DMS53 treated with DMSO at 0.1 percent for 48 hours (cell line): Measurements from ENCODE around the gene PAN2.
A peak's percentile ranks its signal among the peaks of the same experiment; 100 is the strongest.
"Not testable (repeated sequence)": the region's sequence is repeated elsewhere in the genome, so short reads cannot be mapped to it uniquely, and the experiment has no call there.

ENCODE experiments used
- DNase-seq: peaks from one replicate; lab custom pipeline; 2025; ENCODE audit not compliant: unreplicated experiment; lab: John Stamatoyannopoulos, UW

The PAN2 gene

DNA sequence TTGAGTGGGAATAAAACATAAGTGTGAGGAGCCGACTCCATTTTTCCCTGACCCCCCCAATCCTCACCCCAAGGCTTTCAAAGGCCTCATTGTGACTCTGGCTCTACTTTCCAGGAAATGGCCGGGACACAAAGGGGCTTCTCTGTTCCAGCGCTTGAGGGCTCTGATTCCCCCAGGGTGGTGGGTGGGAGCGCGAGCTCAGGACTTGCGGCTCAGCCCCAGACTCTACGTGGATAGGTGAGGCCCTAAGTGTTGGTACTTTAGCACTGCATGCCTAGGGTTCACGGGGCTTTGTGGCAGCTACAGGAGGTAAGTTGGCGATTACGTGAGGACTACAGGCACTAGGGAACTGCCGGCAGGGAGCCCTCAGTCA, 18.6 kb downstream of the PAN2 start:
- DNase-seq = no peak

DNA sequence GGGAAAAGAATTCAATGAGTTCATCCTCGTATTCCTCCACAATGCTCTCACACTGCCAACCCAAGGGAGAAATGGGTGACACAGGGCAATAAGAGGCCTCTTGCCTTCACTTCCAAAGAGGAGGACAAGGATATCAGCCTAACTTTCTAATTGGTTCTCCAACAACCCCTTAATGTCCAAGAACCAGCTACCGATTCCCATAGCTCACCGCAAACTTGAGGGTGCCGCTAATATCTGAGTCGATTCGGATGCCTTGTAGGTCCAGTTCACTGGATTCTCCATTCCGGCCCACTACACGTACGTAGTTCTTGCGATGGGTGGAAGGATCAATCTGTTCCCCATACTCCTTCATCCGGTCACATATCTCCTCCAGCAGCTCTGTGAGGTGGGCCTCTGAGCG, 22.8 kb downstream of the PAN2 start:
- DNase-seq = no peak

DNA sequence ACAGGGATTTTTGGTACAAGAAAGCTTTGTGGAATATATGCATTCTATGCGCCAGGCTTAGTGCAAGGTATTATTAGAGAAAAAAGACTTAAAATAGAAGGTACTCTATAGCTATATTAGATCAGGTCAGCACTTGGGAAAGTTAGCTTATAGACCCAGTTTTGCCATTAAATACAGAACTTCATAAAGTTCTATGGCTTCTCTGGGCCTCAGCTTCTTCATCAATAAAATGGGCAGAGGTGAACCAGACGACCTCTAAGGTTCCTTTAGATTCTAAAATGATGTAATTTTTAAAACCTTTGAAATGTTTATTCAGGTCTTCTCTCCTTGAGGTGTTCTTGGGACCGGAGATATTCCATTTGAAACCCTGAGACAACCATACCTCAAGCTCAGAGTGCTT, 25.1 kb downstream of the PAN2 start:
- no peak for DNase-seq

DNA sequence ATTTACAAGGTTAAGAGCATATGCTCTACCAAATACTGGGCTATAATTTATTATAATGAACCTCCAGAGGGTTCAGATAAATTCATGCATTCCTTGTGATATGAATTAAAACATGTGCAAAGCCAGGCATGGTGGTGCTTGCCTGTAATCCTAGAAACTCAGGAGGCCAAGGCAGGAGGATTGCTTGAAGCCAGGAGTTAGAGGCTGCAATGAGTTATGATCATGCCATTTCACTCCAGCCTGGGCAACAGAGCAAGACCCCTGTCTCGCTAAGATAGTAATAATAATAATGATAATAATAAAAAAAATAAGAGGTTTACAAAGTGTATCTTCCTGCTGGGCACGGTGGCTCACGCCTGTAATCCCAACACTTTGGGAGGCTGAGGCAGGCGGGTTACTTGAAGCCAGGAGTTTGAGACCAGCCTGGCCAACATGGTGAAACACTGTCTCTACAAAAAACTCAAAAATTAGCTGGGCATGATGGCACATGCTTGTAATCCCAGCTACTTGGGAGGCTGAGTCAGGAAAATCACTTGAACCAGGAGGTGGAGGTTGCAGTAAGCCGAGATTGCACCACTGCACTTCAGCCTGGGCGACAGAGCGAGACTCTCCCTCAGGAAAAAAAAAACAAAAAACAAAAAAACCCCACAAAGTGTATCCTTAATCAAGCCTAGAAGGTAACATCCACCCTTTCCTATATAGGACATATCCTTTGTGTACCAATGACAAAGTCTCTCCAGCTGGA, 26.4 kb downstream of the PAN2 start:
- DNase-seq = no peak

DNA sequence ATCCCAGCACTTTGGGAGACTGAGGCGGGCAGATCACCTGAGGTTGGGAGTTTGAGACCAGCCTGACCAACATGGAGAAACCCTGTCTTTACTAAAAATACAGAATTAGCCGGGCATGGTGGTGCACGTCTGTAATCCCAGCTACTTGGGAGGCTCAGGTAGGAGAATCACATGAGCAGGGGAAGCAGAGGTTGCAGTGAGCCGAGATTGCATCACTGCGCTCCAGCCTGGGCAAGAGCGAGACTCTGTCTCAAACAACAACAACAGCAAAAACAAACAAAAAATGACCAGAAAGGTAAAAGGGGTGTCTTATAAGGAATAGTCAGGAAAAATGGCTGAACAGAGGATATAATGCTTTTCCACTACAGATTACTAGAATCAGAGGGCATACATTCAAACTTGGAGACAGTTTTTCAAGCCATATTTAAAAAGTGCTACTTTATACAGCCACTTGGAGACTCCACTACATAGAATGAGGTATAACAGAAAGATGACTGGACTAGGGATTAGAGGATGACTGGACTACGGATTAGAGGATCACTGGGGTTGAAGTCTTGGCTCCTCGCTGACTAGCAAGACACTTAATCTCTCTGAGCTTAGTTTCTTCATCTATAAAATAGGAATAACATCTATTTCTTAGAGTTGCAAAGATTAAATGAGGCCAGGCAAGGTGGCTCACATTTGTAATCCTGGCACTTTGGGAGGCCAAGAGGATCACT, 28.8 kb downstream of the PAN2 start:
- DNase-seq = no peak

DNA sequence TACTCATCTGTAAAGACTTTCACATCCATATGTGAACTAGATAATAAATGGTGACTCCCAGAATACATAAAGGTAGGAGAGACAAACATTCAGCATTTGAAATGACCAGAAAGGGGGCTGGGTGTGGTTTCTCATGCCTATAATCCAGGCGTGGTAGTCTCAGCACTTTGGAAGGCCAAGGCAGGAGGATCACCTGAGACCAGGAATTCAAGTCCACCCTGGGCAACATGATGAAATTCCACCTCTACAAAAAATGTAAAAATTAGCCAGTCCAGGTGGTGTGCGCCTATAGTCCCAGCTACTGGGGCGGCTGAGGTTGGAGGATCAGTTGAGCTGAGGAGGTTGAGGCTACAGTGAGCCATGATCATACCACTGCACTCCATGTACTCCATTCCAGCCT, 29.5 kb downstream of the PAN2 start:
- DNase-seq = no peak

DNA sequence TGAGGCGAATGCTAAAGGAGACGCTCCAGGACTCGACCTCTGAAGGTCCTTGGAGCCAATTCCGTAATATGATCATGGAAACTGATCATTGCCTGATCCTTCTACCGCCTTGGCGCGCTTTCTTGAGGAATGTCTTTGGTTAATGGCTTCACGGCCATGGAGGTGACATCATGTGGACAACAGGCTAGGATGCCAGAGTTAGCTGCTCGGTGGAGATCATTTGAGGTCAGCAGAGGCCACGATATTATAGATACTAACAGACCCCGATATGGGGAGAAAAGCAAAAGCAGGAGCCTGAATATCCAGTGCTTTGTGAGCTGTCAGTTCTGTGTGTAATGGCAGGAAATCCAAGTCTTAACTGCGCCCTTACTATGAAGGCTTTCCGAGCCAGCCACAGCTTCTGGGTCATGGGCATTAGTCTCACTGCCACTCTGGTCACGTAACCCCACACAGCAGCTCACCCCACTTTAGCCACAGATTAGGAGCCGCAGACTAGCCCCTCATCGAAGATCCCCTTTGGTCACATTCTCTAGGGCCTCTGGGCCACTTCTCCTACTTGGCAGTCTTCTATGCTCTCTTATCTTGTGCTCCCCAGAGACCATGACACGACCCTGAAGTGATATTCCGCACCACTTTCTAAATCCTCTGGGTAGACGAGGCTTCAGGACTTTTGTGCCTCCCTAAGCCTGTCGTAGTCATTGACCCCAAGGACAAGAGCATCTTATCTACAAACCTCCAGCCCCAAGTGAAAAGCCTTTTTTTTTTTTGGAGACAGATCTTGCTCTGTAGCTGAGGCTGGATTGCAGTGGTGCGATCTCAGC, 32.9 kb downstream of the PAN2 start:
- peak; percentile 77 for DNase-seq

DNA sequence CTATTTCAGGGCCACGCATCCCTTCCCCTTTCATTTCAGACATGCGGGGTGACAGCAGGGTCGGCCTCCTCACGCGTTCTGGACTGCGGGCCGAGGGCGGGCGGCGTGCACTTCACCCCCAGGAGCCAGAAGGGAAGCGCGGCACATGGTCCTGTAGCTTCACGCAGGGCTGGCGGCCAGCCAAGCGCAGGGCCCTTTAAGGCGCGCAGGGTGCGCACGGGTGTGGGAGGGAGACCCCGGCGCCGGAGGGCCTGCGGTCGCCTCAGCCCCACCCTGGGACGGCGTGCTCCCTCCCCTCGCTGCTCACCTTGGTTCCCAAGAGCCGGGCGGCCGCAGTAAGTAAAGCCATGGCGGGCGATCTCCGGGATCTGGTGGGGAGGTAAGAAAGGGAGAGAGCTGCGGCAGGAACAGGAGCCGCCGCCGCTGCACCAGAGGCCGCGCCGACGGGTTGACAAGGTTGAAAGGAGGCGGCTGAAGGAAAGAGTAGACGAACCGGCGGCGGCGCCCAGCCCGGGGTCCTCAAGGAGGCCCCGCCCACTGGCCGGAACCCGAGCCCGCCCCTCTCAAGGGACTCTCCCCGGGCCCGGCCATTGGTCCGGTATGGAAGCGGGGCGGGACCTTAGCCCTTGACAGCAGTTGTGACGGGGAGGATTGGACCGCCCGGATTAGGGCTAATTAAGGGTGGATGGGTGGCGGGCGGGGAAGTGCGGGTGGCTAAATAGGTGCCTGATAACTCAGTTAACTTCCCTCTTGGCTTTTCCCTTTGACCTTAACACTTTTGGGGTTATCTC, 33.8 kb downstream of the PAN2 start, which contains the start of gene CS:
CS (minus strand) TSS at position 478 of the 791 bp plus-strand sequence; CDS start at position 349, 129 bp downstream.
- DNase-seq = peak; percentile 98

DNA sequence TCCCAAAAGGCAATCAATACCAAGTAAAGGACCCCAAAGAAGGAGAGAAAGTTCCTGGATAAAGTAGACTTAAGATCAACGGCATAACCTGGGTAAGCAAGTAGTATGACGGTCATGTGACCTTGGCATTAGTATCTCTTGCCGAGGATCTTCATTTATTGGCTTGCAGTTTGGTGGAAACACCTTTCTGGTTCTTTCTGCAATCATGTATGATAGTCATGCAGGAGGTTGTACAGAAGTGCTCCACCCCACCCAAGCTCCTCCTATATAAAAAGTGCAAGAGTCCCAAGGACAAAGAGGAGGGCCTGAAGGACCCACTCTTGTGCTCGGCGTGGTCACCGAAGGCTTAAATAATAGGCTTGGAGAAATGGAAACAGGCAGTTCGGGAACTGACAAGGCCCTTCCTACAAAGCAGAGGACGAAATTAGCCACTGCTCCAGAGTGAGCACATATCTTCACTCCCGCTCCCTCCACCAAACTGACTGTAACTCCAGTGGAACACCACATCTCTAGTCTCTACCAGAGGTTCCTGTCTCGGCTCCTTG, 34.4 kb downstream of the PAN2 start:
- DNase-seq = no peak

DNA sequence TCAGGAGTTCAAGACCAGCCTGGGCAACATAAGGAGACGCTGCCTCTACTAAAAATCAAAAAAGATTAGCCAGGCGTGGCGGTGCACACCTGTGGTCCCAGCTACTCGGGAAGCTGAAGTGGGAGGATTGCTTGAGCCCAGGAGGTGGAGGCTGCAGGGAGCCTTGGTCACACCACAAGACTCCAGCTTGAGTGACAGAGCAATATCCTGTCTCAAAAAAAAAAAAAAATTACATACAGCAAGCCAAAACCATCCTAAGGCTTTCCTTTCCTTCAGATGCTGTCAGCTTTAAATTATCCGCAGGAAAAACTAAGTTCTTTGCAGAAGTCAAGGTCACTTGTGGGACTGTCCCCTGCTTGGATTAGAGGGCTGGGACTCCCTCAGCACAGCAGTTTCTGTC, 35.0 kb downstream of the PAN2 start:
- DNase-seq = no peak

DNA sequence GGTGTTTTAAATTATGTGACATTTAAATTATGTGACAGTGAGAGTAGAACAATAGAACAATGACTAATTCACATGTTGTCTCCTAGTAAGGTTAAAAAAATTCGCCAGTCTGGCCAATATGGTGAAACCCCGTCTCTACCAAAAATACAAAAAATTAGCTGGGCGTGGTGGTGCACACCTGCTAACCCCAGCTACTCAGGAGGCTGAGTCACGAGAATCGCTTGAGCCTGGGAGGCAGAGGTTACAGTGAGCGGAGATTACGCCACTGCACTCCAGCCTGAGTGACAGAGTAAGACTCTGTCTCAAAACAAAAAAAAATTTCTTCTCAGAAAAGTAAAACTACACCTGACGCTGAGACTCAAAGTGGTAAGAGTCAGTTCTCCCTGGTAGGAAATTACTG, 36.4 kb downstream of the PAN2 start:
- no peak for DNase-seq

DNA sequence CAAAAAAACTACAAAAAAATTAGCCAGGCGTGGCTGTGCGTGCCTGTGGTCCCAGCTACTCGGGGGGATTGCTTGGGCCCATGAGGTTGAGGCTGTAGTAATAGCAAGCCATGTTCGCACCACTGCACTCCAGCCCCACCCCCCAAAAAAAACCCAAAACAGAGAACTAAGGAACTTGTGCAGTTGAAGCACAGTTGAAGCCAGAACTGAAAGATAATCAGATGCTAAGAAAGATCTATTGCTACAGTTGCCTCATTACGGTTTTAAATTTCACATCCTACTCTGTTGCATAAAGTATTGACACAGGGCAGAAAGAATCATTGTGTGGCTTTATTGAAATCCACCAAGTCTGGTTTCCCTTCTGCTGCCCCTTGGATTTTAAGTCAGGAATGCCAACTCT, 37.5 kb downstream of the PAN2 start:
- no peak for DNase-seq

DNA sequence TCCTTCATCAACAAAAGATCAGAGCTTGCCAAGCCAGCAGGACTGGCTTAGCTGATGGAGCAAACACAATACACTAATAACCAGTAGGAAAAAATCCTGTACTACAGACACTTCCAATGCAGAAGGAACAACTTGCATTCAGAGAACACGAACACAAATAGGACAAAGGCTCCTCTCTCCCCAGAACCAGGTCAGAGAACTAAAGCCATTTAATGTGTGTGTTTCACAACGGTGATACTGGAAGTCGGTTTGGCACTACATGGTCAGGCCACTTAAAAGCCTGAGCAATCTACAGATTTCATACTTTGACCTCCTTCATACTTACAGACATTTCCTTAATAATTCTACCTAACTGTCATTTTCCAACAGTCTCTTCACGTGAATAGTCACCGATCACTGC, 40.0 kb downstream of the PAN2 start:
- DNase-seq = no peak

DNA sequence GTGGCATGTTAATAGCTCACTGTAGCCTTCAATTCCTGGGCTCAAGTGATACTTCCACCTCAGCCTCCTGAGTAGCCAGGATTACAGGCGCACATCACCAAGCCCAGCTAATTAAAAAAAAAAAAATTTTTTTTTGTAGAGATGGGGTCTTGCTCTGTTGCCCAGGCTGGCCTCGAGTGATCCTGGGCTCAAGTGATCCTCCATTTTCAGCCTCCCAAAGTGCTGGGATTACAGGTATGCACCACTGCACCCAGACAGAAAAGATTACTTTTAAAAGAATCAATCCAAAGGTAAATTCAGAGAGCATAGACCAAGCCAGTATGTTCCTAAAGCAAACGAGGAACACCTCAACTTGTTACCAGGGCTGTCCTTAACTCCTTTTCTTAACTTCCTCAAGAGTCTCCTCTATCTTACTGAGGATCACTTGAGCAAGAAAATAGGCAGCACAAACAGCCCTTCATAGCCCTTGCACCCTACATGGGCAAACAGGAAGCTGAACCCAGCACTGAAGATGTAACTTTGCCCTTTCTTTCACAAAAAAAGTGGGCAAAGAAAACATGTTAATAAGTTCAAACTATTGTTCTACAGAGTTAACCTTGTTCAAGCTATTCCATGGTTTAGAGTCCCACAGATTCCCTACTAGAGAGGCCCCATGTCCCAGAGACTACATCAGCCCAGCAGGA, 45.0 kb downstream of the PAN2 start:
- DNase-seq = no peak

DNA sequence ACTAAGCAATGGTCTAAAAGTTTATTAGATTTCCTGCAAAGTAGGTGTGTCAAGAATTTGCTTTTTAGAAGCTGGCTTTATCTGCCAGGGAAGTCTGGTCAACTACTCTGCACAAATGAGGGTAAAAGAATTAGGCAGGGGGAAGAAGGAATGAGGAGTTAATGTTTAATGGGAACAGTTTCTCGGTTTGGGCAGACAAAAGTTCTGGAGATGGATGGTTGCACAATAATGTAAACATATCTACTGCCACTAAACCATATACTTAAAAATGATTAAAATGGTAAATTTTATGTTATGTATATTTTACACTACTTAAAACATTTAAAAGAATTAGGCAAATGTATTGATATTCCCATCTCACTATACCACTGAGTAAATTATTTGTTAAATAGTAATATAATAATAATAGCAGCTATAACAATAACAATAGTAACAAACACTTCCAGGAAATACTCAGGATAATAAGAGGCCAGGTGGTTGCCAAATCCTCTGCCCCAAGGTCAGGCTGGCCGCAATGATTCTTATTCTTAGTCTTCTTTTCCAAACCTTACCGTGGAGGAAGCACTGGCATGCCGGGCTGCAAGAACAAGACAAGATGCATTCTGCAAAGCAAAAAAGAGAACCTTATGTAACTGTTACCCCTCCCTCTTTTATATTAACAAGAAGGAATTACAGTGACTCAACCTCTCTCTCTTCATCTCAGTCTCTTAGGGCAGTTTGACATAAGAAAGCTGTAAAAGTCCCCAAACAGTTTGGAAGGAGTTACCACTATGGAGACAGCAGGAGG, 47.6 kb downstream of the PAN2 start:
- DNase-seq = no peak

DNA sequence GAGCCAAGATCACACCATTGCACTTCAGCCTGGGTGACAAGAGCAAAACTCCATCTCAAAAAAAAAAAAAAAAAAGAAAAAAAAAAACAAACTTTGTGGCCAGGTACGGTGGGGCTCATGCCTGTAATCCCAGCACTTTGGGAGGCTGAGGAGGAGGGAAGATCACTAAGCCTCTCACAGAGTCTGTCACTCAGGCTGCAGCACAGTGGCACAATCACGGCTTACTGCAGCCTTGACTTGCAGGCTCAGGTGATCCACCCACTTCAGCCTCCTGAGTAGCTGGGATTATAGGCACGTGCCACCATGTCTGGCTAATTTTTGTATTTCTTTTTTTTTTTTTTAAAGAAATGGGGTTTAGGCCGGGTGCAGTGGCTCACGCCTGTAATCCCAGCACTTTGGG, 49.5 kb downstream of the PAN2 start:
- not testable (repeated sequence) for DNase-seq

DNA sequence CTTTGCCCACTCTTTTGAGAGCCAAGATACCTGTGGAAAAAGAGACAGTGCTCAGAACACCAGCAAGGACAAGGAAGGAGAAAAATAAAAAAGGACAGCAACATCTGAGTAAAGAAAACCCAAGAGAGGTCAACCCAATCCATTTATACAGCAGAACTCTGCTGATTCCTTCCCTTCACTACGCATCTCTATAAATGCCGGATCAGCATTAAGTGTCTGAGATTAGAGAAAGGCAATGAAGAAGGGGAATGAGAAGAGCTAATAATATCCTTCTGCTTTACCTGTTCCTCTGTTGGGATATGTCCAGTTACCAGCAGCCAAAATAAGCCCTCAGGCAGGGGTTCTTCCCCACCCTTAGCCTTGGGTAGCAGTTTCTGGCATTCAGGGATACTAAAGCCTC, 51.2 kb downstream of the PAN2 start:
- DNase-seq = no peak

DNA sequence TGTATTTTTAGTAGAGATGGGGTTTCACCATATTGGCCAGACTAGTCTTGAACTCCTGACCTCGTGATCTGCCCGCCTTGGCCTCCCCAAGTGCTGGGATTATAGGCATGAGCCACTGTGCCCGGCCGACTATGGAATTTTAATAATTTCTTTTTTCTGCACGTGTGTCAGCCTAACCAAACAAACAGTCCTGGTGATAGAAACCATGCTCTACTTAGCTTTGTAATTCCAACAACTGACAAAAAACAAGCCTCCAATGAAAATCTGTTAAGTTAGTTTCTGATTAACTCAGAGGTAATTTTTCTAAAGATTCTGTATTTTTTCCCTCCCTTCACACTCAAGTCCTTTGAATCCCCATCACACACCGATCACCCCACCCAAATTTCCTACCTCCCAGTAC, 51.8 kb downstream of the PAN2 start:
- DNase-seq = no peak

DNA sequence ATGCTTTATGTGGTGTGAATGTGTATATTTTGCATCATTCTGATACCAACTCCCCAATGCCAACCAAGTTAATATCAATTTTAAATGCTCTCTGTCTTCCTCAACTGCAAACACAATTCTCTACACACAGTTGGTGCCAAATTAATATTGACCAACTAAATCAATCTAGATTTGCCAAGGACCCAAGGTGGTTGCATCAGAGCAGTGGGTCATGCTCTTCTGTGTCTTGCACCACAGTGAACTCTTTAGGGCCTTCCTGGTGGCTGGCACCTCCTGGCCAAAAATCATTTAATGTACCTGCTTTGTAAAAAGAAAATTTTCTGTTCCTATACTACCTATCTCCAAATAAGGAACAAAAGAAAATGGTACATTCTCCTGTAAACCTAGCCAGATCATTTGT, 53.0 kb downstream of the PAN2 start:
- no peak for DNase-seq
